HFF-Myc (cell line): Measurements from ENCODE around the gene RIMKLB.

Experiments
- DNase-seq: peaks from one replicate; pipeline ENCODE4 v3.0.0-alpha.2; 2011; ENCODE audit warnings: low read depth; ENCODE audit errors: extremely low read depth
- H3K4me3 ChIP-seq: replicated peaks from 2 replicates; pipeline ENCODE4 v1.5.1; 2011; ENCODE audit warnings: low read depth, mild to moderate bottlenecking, control low read depth, low read length
- TF ChIP-seq, protein P1 (sequence below): IDR thresholded peaks from 2 replicates; pipeline ENCODE4 v1.5.1; 2012; ENCODE audit warnings: mild to moderate bottlenecking, low read depth, low read length, control low read depth; ENCODE audit errors: missing control alignments

The RIMKLB gene, protein sequence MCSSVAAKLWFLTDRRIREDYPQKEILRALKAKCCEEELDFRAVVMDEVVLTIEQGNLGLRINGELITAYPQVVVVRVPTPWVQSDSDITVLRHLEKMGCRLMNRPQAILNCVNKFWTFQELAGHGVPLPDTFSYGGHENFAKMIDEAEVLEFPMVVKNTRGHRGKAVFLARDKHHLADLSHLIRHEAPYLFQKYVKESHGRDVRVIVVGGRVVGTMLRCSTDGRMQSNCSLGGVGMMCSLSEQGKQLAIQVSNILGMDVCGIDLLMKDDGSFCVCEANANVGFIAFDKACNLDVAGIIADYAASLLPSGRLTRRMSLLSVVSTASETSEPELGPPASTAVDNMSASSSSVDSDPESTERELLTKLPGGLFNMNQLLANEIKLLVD

DNA sequence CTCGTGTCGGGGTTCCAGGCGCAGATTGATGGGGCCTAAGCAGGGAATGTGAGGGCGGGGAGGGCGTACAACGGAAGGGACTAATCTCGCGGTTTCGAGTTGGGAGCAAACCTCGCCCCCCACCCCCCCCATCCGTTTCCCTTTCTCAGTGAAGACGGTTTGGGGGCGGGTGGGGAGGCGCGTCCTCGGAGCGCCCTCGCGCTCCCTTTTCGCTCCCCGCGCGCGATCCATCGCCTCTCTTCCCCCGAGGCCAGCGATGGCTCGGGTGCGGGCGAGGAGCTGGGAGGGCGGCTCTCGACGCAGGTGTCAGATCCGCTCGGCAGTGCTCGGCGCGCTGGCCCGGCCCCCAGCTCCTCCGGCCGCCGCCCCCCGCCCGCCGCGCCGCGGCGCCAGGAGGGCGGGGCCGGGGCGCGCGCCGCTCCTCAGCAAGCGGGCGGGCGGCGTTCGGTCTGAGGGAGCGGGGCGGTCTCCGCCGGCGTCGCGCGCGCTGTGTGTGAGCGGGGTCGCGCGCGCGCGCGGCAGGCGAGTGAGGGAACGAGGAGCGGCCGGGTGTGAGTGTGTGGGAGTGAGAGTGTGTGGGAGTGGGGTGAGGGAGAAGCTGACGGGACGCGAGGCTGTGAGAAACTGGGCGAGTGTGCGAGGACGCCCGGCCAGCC, at the start of gene RIMKLB:
RIMKLB (plus strand) TSS at position 516 of the 656 bp plus-strand sequence. CDS start 15,876 bp downstream, outside the sequence.
- no peak for DNase-seq
- TF ChIP-seq, protein P1, sequence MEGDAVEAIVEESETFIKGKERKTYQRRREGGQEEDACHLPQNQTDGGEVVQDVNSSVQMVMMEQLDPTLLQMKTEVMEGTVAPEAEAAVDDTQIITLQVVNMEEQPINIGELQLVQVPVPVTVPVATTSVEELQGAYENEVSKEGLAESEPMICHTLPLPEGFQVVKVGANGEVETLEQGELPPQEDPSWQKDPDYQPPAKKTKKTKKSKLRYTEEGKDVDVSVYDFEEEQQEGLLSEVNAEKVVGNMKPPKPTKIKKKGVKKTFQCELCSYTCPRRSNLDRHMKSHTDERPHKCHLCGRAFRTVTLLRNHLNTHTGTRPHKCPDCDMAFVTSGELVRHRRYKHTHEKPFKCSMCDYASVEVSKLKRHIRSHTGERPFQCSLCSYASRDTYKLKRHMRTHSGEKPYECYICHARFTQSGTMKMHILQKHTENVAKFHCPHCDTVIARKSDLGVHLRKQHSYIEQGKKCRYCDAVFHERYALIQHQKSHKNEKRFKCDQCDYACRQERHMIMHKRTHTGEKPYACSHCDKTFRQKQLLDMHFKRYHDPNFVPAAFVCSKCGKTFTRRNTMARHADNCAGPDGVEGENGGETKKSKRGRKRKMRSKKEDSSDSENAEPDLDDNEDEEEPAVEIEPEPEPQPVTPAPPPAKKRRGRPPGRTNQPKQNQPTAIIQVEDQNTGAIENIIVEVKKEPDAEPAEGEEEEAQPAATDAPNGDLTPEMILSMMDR: no peak
- peak within 1 kb of the TSS; percentile 71 for H3K4me3 ChIP-seq

DNA sequence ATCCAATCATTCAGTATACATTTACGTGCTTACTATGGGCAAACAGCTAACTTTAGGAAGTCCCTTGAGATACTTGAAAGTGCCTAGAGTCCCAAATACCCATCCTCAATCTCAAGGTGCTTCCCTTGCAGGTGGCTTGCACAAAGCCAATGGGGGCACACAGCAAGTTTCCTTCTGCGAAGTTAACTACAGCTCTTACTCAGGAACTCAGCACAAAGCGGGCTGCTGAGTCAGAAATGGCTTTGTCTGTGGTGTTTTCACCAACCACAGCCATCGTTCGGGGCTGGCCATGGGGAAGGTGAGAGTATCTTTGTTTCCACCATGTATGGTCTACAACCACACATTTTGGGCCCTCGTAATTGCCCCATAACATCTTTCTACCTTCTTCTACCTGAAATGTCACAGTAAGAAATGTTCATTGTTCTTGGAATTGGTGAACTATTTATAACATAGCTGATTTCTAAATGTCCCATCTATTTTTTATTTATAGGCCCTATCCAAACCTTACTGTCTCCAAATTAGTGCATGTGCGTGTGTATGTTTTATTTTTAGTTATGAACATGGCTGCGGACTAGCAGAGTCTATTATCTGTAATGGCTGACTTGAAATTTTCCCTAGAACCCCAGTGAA, 49.1 kb upstream of the RIMKLB start:
- no peak for DNase-seq

DNA sequence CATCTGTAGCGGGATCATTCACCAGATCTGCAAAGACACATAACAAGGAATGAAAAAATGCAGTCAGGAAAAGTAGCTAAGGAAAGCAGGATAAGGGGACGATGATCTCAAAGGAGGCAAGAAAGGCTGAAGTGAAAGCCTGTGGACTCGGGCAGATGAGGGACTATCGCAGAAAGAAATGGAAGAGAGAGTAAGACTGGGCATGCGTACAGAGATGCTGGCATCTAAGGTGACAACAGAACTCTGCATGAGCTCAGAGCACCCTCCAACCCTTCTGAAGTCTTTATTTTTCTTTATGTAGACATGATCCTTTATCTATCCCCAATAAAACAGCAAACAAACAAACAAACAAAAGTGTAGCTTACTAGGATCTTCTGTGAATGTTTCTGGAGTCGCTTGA, 42.4 kb upstream of the RIMKLB start:
- DNase-seq: no peak
- TF ChIP-seq, protein P1: no peak
- no peak overlapping the region for H3K4me3 ChIP-seq

More for the DNA sequence above, 49.1 kb upstream of the RIMKLB start:
- TF ChIP-seq, protein P1: no peak
- H3K4me3 ChIP-seq: no peak overlapping the region

DNA sequence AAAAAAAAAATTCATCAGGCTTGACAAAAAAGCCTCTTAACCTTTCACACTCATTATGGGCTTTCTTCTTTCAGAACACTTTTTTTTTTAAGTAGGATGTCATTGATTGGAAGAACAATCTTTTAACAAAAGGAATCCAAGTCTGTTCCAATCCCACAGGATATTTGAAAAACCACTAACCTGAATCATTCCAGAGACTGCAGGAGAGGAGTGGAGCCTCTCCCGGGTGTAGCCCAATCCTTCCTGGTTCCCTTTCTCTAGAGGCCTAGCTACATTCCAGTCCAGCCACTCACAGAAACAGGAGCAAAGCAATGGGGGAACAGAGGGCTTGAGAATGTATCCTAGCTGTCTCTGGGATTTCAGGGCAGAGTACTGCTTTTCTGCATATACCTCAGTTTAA, 39.4 kb upstream of the RIMKLB start:
- DNase-seq: no peak
- no peak overlapping the region for H3K4me3 ChIP-seq
- TF ChIP-seq, protein P1: no peak

DNA sequence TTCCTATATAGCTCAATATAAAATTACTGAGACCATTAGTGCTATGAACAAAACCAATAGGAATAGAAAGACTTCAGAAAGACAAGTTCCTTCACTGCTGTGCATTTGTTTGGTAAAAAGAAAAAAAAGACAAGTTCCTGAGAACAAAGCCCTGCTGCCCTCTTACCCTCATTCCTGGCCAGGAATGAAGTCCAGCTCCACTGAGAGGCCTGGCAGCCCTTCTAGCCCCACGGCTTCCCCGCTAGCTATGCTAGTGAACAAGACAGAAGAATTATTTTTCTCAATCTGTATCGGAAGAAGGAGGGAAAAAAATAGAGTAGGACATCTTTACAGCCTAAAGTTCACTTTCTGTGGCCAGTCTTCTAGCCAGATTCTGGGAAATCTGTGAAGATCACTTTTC, 36.8 kb upstream of the RIMKLB start:
- no peak for DNase-seq
- TF ChIP-seq, protein P1: no peak
- no peak overlapping the region for H3K4me3 ChIP-seq

DNA sequence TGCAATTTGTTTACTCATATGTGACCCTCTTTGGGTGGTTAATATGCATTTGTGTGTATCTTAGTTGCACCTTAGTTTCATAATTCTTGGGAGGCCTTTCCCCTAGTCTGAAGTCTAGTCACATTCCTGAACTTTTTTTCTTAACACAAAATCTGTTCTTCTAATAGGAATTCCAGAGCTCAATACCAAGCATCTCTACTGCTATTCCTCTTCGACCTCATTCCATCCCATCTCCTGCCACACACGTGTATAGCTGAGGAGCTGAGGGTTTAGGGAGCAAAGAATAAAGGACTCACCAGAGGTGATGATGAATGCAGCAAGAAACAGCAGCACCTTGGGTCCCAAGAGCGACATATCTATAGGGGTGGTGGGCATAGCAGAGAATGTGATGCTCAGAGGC, 36.0 kb upstream of the RIMKLB start:
- no peak for DNase-seq
- TF ChIP-seq, protein P1: no peak
- no peak overlapping the region for H3K4me3 ChIP-seq
